NCI-H345 treated with DMSO at 0.1 percent for 48 hours (cell line): ENCODE measurements around the gene MT1X.

ENCODE experiments used
- DNase-seq: peaks from one replicate; lab custom pipeline; 2025; ENCODE audit not compliant: unreplicated experiment; lab: John Stamatoyannopoulos, UW

Gene MT1X

GRCh38 chr16:56675685-56676210 is 6.5 kb upstream of the MT1X start:
- DNase-seq, result no peak

GRCh38 chr16:56677474-56677873 is 4.8 kb upstream of the MT1X start:
- DNase-seq, result no peak

- no peak for DNase-seq
Observed at GRCh38 chr16:56679078-56679730, 3.1 kb upstream of the MT1X start.

GRCh38 chr16:56679818-56680217 is 2.5 kb upstream of the MT1X start:
- no peak for DNase-seq

GRCh38 chr16:56682703-56683397 is 580 bp downstream of the MT1X start:
- no peak for DNase-seq

GRCh38 chr16:56683424-56684172 is 1.3 kb downstream of the MT1X start:
- DNase-seq, result no peak

GRCh38 chr16:56684256-56684925 is 2.1 kb downstream of the MT1X start:
- no peak for DNase-seq

GRCh38 chr16:56684926-56685590 is 2.8 kb downstream of the MT1X start:
- DNase-seq, result no peak

GRCh38 chr16:56686758-56687157 is 4.5 kb downstream of the MT1X start:
- DNase-seq, result no peak

- no peak for DNase-seq
Observed at GRCh38 chr16:56688762-56689161, 6.5 kb downstream of the MT1X start.

GRCh38 chr16:56689171-56689570 is 6.9 kb downstream of the MT1X start:
- DNase-seq, result no peak

- no peak for DNase-seq
Observed at GRCh38 chr16:56690420-56691122, 8.3 kb downstream of the MT1X start.

GRCh38 chr16:56691885-56692284 is 9.6 kb downstream of the MT1X start:
- no peak for DNase-seq

GRCh38 chr16:56695246-56695645 is 13.0 kb downstream of the MT1X start:
- no peak for DNase-seq

GRCh38 chr16:56697456-56698155 is 15.3 kb downstream of the MT1X start:
- DNase-seq, result no peak

GRCh38 chr16:56700195-56700594 is 17.9 kb downstream of the MT1X start:
- no peak for DNase-seq

GRCh38 chr16:56700631-56701030 is 18.4 kb downstream of the MT1X start:
- DNase-seq, result no peak

GRCh38 chr16:56701534-56701933 is 19.3 kb downstream of the MT1X start:
- no peak for DNase-seq

- DNase-seq, result no peak
Observed at GRCh38 chr16:56702836-56703235, 20.6 kb downstream of the MT1X start.
